Activated T-helper 1 cell treated with anti-CD3 and anti-CD28 coated beads, Interleukin-12 subunit alpha, Interleukin-12 subunit beta, Interleukin-2, Interleukin-4 antibody, amounts not matched to agents 30 ng/mL and 10 ng/mL and 1 ng/mL, durations not matched to agents 14 hours and 24 hours and 36 hours (primary cell): ENCODE results near the gene THRB. TPM values are rescaled to one million over a fixed set of nuclear protein-coding genes. Genes with fewer than 3 reads are reported as not detected.
"Not testable (repeated sequence)": the region's sequence is repeated elsewhere in the genome, so short reads cannot be mapped to it uniquely, and the experiment has no call there.

Experiments used
- DNase-seq: peaks from one replicate; pipeline ENCODE4 v3.0.0; 2021; ENCODE audit warnings: low spot score
- H3K27ac Mint-ChIP-seq: one replicate; pipeline ENCODE4 v1.8.0; 2021; ENCODE audit warnings: mild to moderate bottlenecking, mixed read lengths
- H3K27me3 Mint-ChIP-seq: one replicate; pipeline ENCODE4 v1.8.0; 2022; ENCODE audit warnings: mild to moderate bottlenecking, moderate library complexity, mixed read lengths; ENCODE audit not compliant: insufficient read depth
- H3K36me3 Mint-ChIP-seq: one replicate; pipeline ENCODE4 v1.8.0; 2021; ENCODE audit warnings: low read depth, mixed read lengths
- H3K4me1 Mint-ChIP-seq: one replicate; pipeline ENCODE4 v1.8.0; 2021; ENCODE audit warnings: low read depth, mixed read lengths
- H3K4me3 Mint-ChIP-seq: one replicate; pipeline ENCODE4 v1.8.0; 2021; ENCODE audit warnings: mild to moderate bottlenecking, moderate library complexity, mixed read lengths
- H3K9me3 Mint-ChIP-seq: one replicate; pipeline ENCODE4 v1.8.0; 2021; ENCODE audit warnings: mixed read lengths
- intact Hi-C: fragments of 100-400 bp; cut with micrococcal nuclease; formaldehyde crosslinking; loops from one replicate; pipeline ENCODE4 v1.15.1; 2024
- total RNA-seq: library from RNA; stranded (reverse); gene quantifications from 2 replicates; pipeline ENCODE4 v1.2.3, GENCODE V29; 2022

THRB gene
- total RNA-seq, 1 donor from 2014 or later: not detected

- H3K36me3 Mint-ChIP-seq: no peaks in the 10 kb centered on the region
- no peak overlapping the region for H3K27ac Mint-ChIP-seq
- H3K9me3 Mint-ChIP-seq: no peaks in the 10 kb centered on the region
- H3K4me1 Mint-ChIP-seq: no peaks in the 10 kb centered on the region
- no peak overlapping the region for H3K4me3 Mint-ChIP-seq
- no peaks in the 10 kb centered on the region for H3K27me3 Mint-ChIP-seq
- DNase-seq: no peak
- intact Hi-C loops: no loop called here
Measured at GRCh38 chr3:24129549-24129948, 365.1 kb downstream of the THRB start.

- H3K27ac Mint-ChIP-seq: no peak overlapping the region
- no peaks in the 10 kb centered on the region for H3K27me3 Mint-ChIP-seq
- H3K4me3 Mint-ChIP-seq: no peak overlapping the region
- no peaks in the 10 kb centered on the region for H3K9me3 Mint-ChIP-seq
- no peaks in the 10 kb centered on the region for H3K36me3 Mint-ChIP-seq
- intact Hi-C loops: no loop called here
- DNase-seq: no peak
- H3K4me1 Mint-ChIP-seq: no peaks in the 10 kb centered on the region
Measured at GRCh38 chr3:24128199-24129005, 366.2 kb downstream of the THRB start.

- Mint-ChIP-seq H3K36me3 (peaks cover 1% of the 10 kb centered on the region), H3K4me1 (no peaks in the 10 kb centered on the region), H3K9me3 (no peaks in the 10 kb centered on the region), H3K27me3 (no peaks in the 10 kb centered on the region), H3K4me3 (no peak overlapping the region), H3K27ac (no peak overlapping the region)
- intact Hi-C loops: no loop called here
- no peak for DNase-seq
Measured at GRCh38 chr3:24123596-24123995, 371.1 kb downstream of the THRB start.

GRCh38 chr3:24120434-24120833, 374.2 kb downstream of the THRB start:
- H3K36me3 Mint-ChIP-seq: peaks cover 1% of the 10 kb centered on the region
- intact Hi-C loops: no loop called here
- H3K27me3 Mint-ChIP-seq: no peaks in the 10 kb centered on the region
- H3K4me1 Mint-ChIP-seq: no peaks in the 10 kb centered on the region
- no peak overlapping the region for H3K4me3 Mint-ChIP-seq
- H3K27ac Mint-ChIP-seq: no peak overlapping the region
- no peak for DNase-seq
- no peaks in the 10 kb centered on the region for H3K9me3 Mint-ChIP-seq

- H3K36me3 Mint-ChIP-seq: peaks cover 1% of the 10 kb centered on the region
- intact Hi-C loops: no loop called here
- no peak overlapping the region for H3K4me3 Mint-ChIP-seq
- DNase-seq: no peak
- no peaks in the 10 kb centered on the region for H3K9me3 Mint-ChIP-seq
- H3K27me3 Mint-ChIP-seq: no peaks in the 10 kb centered on the region
- H3K4me1 Mint-ChIP-seq: no peaks in the 10 kb centered on the region
- no peak overlapping the region for H3K27ac Mint-ChIP-seq
Measured at GRCh38 chr3:24119321-24119751, 375.3 kb downstream of the THRB start.

GRCh38 chr3:24117508-24117907, 377.1 kb downstream of the THRB start:
- H3K27me3 Mint-ChIP-seq: no peaks in the 10 kb centered on the region
- H3K4me1 Mint-ChIP-seq: no peaks in the 10 kb centered on the region
- intact Hi-C loops: no loop called here
- no peaks in the 10 kb centered on the region for H3K9me3 Mint-ChIP-seq
- H3K36me3 Mint-ChIP-seq: no peaks in the 10 kb centered on the region
- H3K4me3 Mint-ChIP-seq: no peak overlapping the region
- H3K27ac Mint-ChIP-seq: no peak overlapping the region
- no peak for DNase-seq

GRCh38 chr3:24111711-24112110, 382.9 kb downstream of the THRB start:
- no peaks in the 10 kb centered on the region for H3K36me3 Mint-ChIP-seq
- no peak overlapping the region for H3K27ac Mint-ChIP-seq
- no peaks in the 10 kb centered on the region for H3K4me1 Mint-ChIP-seq
- intact Hi-C loops: no loop called here
- H3K9me3 Mint-ChIP-seq: no peaks in the 10 kb centered on the region
- no peak for DNase-seq
- H3K27me3 Mint-ChIP-seq: no peaks in the 10 kb centered on the region
- no peak overlapping the region for H3K4me3 Mint-ChIP-seq

GRCh38 chr3:24110051-24110450, 384.6 kb downstream of the THRB start:
- Mint-ChIP-seq H3K36me3 (no peaks in the 10 kb centered on the region), H3K27ac (no peak overlapping the region), H3K9me3 (no peaks in the 10 kb centered on the region), H3K27me3 (no peaks in the 10 kb centered on the region), H3K4me1 (no peaks in the 10 kb centered on the region), H3K4me3 (no peak overlapping the region)
- no peak for DNase-seq
- intact Hi-C loops: no loop called here

GRCh38 chr3:24101676-24102168, 392.9 kb downstream of the THRB start:
- intact Hi-C loops: no loop called here
- Mint-ChIP-seq H3K27me3 (peaks cover 1% of the 10 kb centered on the region), H3K9me3 (no peaks in the 10 kb centered on the region), H3K36me3 (no peaks in the 10 kb centered on the region), H3K27ac (no peak overlapping the region), H3K4me1 (no peaks in the 10 kb centered on the region), H3K4me3 (no peak overlapping the region)
- no peak for DNase-seq

GRCh38 chr3:24100696-24101402, 393.8 kb downstream of the THRB start:
- Mint-ChIP-seq H3K27me3 (peaks cover 1% of the 10 kb centered on the region), H3K9me3 (no peaks in the 10 kb centered on the region), H3K36me3 (no peaks in the 10 kb centered on the region), H3K4me1 (no peaks in the 10 kb centered on the region), H3K4me3 (no peak overlapping the region), H3K27ac (no peak overlapping the region)
- no peak for DNase-seq
- intact Hi-C loops: no loop called here

GRCh38 chr3:24096695-24097290, 397.9 kb downstream of the THRB start:
- no peaks in the 10 kb centered on the region for H3K36me3 Mint-ChIP-seq
- no peak overlapping the region for H3K27ac Mint-ChIP-seq
- peaks cover 1% of the 10 kb centered on the region for H3K27me3 Mint-ChIP-seq
- intact Hi-C loops: no loop called here
- no peak overlapping the region for H3K4me3 Mint-ChIP-seq
- H3K4me1 Mint-ChIP-seq: no peaks in the 10 kb centered on the region
- H3K9me3 Mint-ChIP-seq: no peaks in the 10 kb centered on the region
- DNase-seq: no peak

- Mint-ChIP-seq H3K4me3 (no peak overlapping the region), H3K36me3 (no peaks in the 10 kb centered on the region), H3K9me3 (no peaks in the 10 kb centered on the region), H3K27me3 (peaks cover 1% of the 10 kb centered on the region), H3K27ac (no peak overlapping the region), H3K4me1 (no peaks in the 10 kb centered on the region)
- DNase-seq: no peak
- intact Hi-C loops: no loop called here
Measured at GRCh38 chr3:24096271-24096670, 398.4 kb downstream of the THRB start.

- intact Hi-C loops, H3K27ac Mint-ChIP-seq: not testable (repeated sequence)
Measured at GRCh38 chr3:24094818-24095217, 399.8 kb downstream of the THRB start.

More at GRCh38 chr3:24094818-24095217, 399.8 kb downstream of the THRB start:
- H3K36me3 Mint-ChIP-seq, H3K27me3 Mint-ChIP-seq, H3K4me1 Mint-ChIP-seq, H3K4me3 Mint-ChIP-seq, DNase-seq, H3K9me3 Mint-ChIP-seq: not testable (repeated sequence)
